Caco-2 (cell line): ENCODE results near the gene NHSL2. TPM values are rescaled to one million over a fixed set of nuclear protein-coding genes. Genes with fewer than 3 reads are reported as not detected.

ENCODE experiments used
- BruUV-seq: library from RNA; stranded (reverse); fragments of 400-500 nt; replicated peaks from 2 replicates; lab custom pipeline; 2021; lab: Mats Ljungman, UMichigan
- CTCF ChIA-PET: fragments of 300-600 bp; sonication (Branson Sonifier 250); formaldehyde crosslinking; loops from one replicate; lab custom pipeline; 2022; ENCODE audit warnings: antibody characterized with exemption; lab: Charles Lee
- POLR2A ChIA-PET: fragments of 300-600 bp; sonication (Branson Sonifier 250); formaldehyde crosslinking; loops from one replicate; lab custom pipeline; 2022; ENCODE audit warnings: antibody characterized with exemption; lab: Charles Lee
- DNase-seq, 2 experiments: peaks; one replicate each; pipeline versions ENCODE4 v3.0.0 to v3.0.0-alpha.2; 2020 to 2022
- H3K27me3 ChIP-seq: replicated peaks from 2 replicates; pipeline ENCODE4 v1.6.0; 2011; ENCODE audit warnings: low read length; ENCODE audit not compliant: control insufficient read depth, insufficient read depth
- H3K36me3 ChIP-seq: 2 replicates; pipeline ENCODE4 v1.5.1; 2011; ENCODE audit warnings: low read length; ENCODE audit not compliant: control insufficient read depth, insufficient read depth
- H3K4me1 ChIP-seq: fragments of 250-450 bp; sonication (Bioruptor Pico); 2 replicates; pipeline ENCODE4 v1.5.1; 2020; ENCODE audit warnings: mild to moderate bottlenecking
- H3K4me3 ChIP-seq: 2 replicates; pipeline ENCODE4 v1.5.1; 2011; ENCODE audit warnings: low read depth, mild to moderate bottlenecking, control low read depth, low read length
- H3K9me3 ChIP-seq: fragments of 250-450 bp; sonication (Bioruptor Pico); 2 replicates; pipeline ENCODE4 v1.5.1; 2020; ENCODE audit warnings: mild to moderate bottlenecking, moderate library complexity
- H3K27ac Mint-ChIP-seq: one replicate; pipeline ENCODE4 v1.8.0; 2022; ENCODE audit warnings: mixed read lengths; ENCODE audit not compliant: unreplicated experiment
- H3K27me3 Mint-ChIP-seq: one replicate; pipeline ENCODE4 v1.8.0; 2022; ENCODE audit warnings: mixed read lengths; ENCODE audit not compliant: insufficient read depth, unreplicated experiment
- H3K36me3 Mint-ChIP-seq: one replicate; pipeline ENCODE4 v1.8.0; 2022; ENCODE audit warnings: mild to moderate bottlenecking, mixed read lengths; ENCODE audit not compliant: insufficient read depth, unreplicated experiment
- H3K4me1 Mint-ChIP-seq: one replicate; pipeline ENCODE4 v1.8.0; 2022; ENCODE audit warnings: low read depth, mixed read lengths; ENCODE audit not compliant: unreplicated experiment
- H3K4me3 Mint-ChIP-seq: one replicate; pipeline ENCODE4 v1.8.0; 2022; ENCODE audit warnings: mild to moderate bottlenecking, moderate library complexity, mixed read lengths; ENCODE audit not compliant: unreplicated experiment
- H3K9me3 Mint-ChIP-seq: one replicate; pipeline ENCODE4 v1.8.0; 2022; ENCODE audit warnings: mixed read lengths; ENCODE audit not compliant: unreplicated experiment
- intact Hi-C: fragments of 100-400 bp; cut with micrococcal nuclease; formaldehyde crosslinking; loops from one replicate; pipeline ENCODE4 v1.10.0; 2022; ENCODE audit not compliant: unreplicated experiment
- total RNA-seq: library from RNA; stranded (reverse); gene quantifications from 2 replicates; pipeline ENCODE4 v1.2.3, GENCODE V29; 2022
- TF ChIP-seq, protein P1 (sequence below), 2 experiments: fragments of 200-600 bp in 1 of 2; IDR thresholded peaks; 1 replicate in 1 of 2; 2 replicates in 1 of 2; pipeline versions ENCODE4 v1.5.1 to v1.8.0; 2011 to 2022; ENCODE audit warnings: antibody characterized with exemption in 1 of 2, control low read depth in 1 of 2, inconsistent platforms in 1 of 2, low read depth in 1 of 2, low read length in 1 of 2, mild to moderate bottlenecking in 1 of 2, moderate library complexity in 1 of 2; ENCODE audit not compliant: insufficient read depth in 1 of 2, severe bottlenecking in 1 of 2, unreplicated experiment in 1 of 2

NHSL2 gene
- total RNA-seq, 1 experiment from 2014 or later, result 0.18 TPM

DNA sequence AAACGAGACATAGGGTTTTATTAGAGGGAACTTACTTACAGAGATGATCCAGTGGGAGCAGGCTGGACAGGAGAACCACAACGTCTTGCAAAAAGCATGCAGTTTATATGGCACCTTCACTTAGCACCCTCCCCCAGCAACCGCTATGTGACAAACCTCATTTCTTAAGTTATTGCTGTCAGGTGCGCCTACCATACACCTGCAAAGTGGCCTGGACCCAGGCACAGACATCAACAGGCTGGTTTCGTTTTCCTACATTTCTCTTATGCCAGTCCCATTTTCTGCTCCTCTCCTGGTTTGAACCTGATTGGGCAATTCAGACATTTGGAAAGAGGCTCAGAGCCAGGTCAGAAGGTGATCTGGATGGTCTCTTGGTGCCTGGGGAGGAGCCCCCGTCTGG is 202.8 kb downstream of the NHSL2 start:
- Histone ChIP-seq H3K9me3 (no peaks in the 10 kb centered on the region), H3K36me3 (no peaks in the 10 kb centered on the region), H3K27me3 (no peaks in the 10 kb centered on the region), H3K4me1 (no peaks in the 10 kb centered on the region), H3K4me3 (no peak overlapping the region)
- Mint-ChIP-seq H3K27me3 (no peaks in the 10 kb centered on the region), H3K4me3 (no peak overlapping the region), H3K27ac (no peak overlapping the region), H3K4me1 (peaks cover 8% of the 10 kb centered on the region), H3K9me3 (no peaks in the 10 kb centered on the region), H3K36me3 (no peaks in the 10 kb centered on the region)
- BruUV-seq, result no TSS peak
- intact Hi-C loops, result no loop called here
- POLR2A ChIA-PET, result no interaction called here
- CTCF ChIA-PET, result no interaction called here
- TF ChIP-seq, protein P1, sequence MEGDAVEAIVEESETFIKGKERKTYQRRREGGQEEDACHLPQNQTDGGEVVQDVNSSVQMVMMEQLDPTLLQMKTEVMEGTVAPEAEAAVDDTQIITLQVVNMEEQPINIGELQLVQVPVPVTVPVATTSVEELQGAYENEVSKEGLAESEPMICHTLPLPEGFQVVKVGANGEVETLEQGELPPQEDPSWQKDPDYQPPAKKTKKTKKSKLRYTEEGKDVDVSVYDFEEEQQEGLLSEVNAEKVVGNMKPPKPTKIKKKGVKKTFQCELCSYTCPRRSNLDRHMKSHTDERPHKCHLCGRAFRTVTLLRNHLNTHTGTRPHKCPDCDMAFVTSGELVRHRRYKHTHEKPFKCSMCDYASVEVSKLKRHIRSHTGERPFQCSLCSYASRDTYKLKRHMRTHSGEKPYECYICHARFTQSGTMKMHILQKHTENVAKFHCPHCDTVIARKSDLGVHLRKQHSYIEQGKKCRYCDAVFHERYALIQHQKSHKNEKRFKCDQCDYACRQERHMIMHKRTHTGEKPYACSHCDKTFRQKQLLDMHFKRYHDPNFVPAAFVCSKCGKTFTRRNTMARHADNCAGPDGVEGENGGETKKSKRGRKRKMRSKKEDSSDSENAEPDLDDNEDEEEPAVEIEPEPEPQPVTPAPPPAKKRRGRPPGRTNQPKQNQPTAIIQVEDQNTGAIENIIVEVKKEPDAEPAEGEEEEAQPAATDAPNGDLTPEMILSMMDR (IDR thresholded peaks at IDR 0.05; ENCODE audit: insufficient read depth in 1 of 2, low read depth in 1 of 2, low read length in 1 of 2, severe bottlenecking in 1 of 2, unreplicated experiment in 1 of 2), result no peak
- DNase-seq, result no peak

DNA sequence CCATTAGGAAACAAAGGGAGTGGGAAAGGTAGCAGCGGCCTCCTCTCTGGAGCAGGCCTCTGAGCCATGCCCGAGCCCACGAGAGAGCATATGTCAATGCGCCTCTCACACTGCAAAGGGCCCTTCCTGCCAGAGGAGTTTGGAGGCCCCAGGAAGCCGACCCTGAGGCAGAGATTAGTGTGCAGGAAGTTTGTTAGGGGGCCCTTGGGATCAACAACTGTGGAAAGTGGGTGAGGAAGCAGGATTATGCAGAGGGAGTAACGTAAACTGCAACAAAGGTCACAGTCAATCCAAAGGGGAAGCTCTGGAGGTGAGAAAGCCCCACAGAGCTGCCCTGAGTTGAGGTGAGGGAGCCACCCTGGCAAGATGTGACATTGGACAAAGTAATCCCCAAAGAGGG is 203.7 kb downstream of the NHSL2 start:
- no peaks in the 10 kb centered on the region for H3K36me3 ChIP-seq
- CTCF ChIA-PET, result no interaction called here
- H3K27me3 ChIP-seq, result no peaks in the 10 kb centered on the region
- H3K4me1 ChIP-seq, result no peaks in the 10 kb centered on the region
- H3K4me1 Mint-ChIP-seq, result peaks cover 8% of the 10 kb centered on the region
- TF ChIP-seq, protein P1 (IDR thresholded peaks at IDR 0.05; ENCODE audit: insufficient read depth in 1 of 2, low read depth in 1 of 2, low read length in 1 of 2, severe bottlenecking in 1 of 2, unreplicated experiment in 1 of 2), result no peak
- no TSS peak for BruUV-seq
- no peaks in the 10 kb centered on the region for H3K27me3 Mint-ChIP-seq
- intact Hi-C loops, result no loop called here
- no peak overlapping the region for H3K4me3 ChIP-seq
- no peak overlapping the region for H3K4me3 Mint-ChIP-seq
- no peaks in the 10 kb centered on the region for H3K9me3 Mint-ChIP-seq
- DNase-seq, result no peak
- no peak overlapping the region for H3K27ac Mint-ChIP-seq
- H3K9me3 ChIP-seq, result no peaks in the 10 kb centered on the region
- no peaks in the 10 kb centered on the region for H3K36me3 Mint-ChIP-seq
- POLR2A ChIA-PET, result no interaction called here

DNA sequence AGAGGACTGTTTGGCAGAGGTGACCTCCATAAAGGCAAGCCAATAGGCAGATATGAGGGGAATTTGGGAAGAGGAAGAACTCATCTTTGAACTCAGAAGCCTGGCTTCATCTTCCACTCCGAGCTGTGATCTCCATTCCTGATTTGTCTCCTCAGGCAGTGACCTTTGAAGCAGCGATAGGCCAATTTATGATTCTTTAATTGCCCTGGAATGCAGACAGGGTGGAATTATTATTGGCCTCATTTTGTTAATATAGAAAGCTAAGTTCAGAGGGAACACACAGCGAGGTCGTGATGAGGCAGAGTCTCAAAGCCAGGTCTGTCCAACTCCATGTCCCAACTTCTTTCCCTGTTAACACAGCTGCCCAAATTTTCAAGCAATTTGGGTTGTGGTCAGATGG is 204.2 kb downstream of the NHSL2 start:
- no TSS peak for BruUV-seq
- intact Hi-C loops, result no loop called here
- Mint-ChIP-seq H3K27me3 (no peaks in the 10 kb centered on the region), H3K27ac (no peak overlapping the region), H3K36me3 (no peaks in the 10 kb centered on the region), H3K9me3 (no peaks in the 10 kb centered on the region), H3K4me3 (no peak overlapping the region), H3K4me1 (peaks cover 8% of the 10 kb centered on the region)
- no peak for DNase-seq
- Histone ChIP-seq H3K27me3 (no peaks in the 10 kb centered on the region), H3K9me3 (no peaks in the 10 kb centered on the region), H3K4me3 (no peak overlapping the region), H3K36me3 (no peaks in the 10 kb centered on the region), H3K4me1 (no peaks in the 10 kb centered on the region)
- ChIA-PET CTCF (interaction anchor here (0.6 to 1.2 kb wide), 2 partner anchors 32 to 178 kb away, joined by 3 to 5 read pairs; no protein-coding TSS in a partner anchor), POLR2A (no interaction called here)
- TF ChIP-seq, protein P1 (IDR thresholded peaks at IDR 0.05; ENCODE audit: insufficient read depth in 1 of 2, low read depth in 1 of 2, low read length in 1 of 2, severe bottlenecking in 1 of 2, unreplicated experiment in 1 of 2), result no peak
